GM19043 (cell line): Measurements from ENCODE around the gene TRIP10.
"Not testable (repeated sequence)": the region's sequence is repeated elsewhere in the genome, so short reads cannot be mapped to it uniquely, and the experiment has no call there.

ENCODE experiments used
- ATAC-seq: cut with Tn5 transposase; IDR thresholded peaks from one replicate; pipeline ENCODE4 v1.9.1; 2021; ENCODE audit warnings: low read depth; ENCODE audit not compliant: unreplicated experiment

TRIP10 gene, protein sequence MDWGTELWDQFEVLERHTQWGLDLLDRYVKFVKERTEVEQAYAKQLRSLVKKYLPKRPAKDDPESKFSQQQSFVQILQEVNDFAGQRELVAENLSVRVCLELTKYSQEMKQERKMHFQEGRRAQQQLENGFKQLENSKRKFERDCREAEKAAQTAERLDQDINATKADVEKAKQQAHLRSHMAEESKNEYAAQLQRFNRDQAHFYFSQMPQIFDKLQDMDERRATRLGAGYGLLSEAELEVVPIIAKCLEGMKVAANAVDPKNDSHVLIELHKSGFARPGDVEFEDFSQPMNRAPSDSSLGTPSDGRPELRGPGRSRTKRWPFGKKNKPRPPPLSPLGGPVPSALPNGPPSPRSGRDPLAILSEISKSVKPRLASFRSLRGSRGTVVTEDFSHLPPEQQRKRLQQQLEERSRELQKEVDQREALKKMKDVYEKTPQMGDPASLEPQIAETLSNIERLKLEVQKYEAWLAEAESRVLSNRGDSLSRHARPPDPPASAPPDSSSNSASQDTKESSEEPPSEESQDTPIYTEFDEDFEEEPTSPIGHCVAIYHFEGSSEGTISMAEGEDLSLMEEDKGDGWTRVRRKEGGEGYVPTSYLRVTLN

DNA sequence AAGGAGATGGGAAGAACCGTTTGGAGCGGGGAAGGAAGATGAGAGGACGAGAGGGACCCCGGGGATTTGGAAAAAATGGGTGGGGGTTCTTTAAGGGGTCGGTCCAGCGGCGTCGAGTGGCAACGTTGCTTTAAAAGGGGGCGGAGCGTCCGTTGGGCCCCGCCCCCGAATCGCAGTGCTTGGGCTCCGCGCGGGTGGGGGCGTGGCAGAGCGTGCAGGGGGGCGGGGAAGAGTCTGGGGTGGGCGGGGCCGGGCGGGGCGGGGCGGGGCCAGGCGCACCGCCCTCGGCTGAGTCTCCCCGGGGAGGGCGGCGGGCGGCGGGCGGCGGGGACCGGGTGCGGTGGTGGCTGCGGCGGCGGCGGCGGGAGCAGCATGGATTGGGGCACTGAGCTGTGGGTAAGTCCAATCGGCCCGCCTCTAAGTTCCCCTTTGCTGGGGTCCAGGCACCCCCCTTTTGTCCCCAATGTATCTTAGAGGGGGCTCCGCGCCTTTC is at the start of gene TRIP10:
TRIP10 (plus strand) TSS at position 291 of the 493 bp plus-strand sequence; CDS start at position 373, 82 bp downstream.
- no peak for ATAC-seq

DNA sequence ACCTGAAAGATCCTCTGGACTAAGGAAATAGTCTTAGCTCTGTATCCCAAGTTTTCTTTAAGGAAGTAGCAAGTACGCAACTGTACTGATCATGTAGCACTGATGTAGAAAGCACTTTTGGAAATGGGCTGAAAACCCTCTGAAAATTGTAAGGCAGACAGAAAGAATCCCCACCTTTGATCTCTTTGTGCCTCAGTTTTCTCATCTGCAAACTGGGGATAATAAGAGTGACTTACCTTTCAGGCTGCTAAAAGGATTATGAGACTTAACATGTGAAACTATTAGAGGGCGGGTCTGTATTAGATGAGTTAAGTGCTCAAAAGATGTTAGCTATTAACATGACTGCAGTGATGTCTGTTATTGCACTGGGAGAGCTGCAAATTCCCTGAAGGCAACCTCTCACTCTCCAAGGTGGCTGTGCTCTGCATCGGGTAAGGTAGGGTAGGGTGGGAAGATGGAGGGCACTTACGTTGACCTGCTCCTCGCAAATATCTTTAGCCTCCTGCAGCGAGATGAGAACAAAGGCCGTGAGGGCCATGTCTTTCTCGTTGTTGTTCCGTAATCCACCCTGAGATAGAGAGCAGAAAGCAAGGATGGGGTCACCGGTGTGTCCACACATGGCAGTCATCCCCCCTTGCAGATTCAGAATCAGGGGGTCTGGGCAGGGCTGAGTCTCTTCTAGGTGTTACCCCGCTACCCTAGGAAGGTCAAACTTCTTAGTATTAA is 49.2 kb upstream of the TRIP10 start:
- ATAC-seq, result no peak

DNA sequence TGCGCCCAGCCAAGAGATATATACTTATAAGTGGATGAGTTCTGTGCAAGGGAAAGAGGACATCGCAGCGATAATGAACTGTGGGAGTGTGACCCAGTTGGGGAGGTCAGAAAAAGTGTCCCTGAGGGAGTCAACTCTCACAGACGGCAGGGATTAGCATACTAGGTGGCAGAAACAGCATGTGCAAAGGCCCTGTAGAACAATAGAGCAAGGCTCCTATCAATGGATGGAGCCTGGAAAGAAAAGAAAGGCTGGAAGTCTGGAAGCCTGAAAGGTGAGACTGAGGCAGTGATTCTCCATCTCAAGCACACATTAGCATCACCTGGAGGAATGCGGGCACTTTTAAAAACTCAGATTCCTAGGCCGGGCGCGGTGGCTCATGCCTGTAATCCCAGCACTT is 48.1 kb upstream of the TRIP10 start:
- no peak for ATAC-seq

DNA sequence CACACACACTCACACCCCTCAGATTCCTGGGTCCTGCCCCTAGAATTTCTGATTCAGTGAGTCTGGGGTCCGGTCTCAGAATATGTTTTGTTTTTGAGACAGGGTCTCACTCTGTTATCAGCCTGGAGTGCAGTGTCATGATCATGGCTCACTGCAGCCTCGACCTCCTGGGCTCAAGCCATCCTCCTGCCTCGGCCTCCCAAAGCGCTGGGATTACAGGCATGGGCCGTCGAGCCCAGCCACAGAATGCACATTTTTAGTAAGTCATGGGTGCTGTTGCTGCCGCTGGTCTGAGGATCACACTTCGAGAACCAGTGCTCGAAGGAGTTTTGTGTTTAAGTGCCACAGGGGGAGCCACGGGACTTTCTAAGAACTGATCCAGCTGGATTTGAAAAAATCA is 47.5 kb upstream of the TRIP10 start:
- no peak for ATAC-seq

DNA sequence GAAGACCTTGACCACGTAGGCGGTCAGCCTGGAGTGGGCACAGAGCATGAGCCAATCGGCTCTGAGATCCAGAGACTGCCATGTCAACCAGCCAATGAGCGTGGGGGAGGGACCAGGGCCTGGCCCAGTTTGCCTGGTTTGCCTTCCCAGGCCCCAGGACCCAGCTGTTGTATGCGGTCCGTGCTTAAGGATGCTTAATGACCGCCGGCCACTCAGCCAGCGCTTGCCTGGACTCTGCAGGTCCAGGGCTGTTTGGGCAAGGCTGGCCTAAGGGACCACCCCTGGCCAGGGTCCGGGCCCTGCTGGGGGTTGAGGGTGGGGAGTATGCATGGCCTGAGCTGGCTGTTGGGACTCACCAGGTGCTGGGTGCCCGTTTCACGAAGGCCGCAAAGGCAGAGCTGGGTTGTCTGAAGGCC is 46.4 kb upstream of the TRIP10 start:
- ATAC-seq, result no peak

DNA sequence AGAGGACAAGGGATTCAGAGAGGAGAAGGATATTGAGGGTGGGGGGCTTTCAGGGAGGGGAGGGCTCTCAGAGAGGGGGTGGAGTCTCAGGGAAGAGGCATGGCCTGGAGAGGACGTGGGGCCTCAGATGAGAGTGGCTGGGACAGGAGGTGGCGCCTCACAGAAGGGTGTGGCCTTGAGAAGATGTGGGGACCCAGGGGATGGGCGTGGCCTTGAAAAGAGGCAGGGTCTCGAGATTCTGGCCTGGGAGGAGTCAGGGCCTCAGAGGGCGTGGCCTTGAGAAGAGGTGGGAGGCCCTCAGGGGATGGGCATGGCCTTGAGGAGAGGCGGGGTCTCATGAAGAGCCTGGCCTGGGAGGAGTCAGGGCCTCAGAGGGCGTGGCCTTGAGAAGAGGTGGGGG is 45.8 kb upstream of the TRIP10 start:
- no peak for ATAC-seq

DNA sequence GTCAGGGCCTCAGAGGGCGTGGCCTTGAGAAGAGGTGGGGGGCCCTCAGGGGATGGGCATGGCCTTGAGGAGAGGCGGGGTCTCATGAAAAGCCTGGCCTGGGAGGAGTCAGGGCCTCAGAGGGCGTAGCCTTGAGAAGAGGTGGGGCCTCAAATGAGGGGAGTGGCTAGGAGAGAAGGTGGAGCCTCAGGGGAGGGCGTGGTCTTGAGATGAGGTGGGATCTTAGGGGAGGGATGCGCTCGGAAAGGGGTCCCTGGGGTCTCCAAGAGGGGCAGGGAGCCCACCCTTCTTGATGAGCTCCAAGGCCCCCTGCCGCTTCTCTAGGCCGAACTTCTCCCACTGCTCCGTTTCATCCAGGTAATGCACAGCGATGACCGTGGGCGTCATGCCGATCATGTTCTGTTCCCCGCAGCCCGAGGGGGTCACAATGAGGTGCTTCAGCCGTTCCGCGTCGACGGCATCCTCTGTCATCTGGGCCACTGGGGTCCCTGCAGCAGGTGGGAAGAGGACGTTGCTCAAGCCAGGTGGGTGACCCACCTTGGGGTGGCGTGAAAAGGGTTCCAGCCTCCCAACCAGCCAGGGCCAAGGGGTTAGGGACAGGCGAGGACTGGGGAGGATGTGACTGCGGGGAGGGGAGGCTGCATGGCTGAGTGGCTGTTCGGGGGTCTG is 45.2 kb upstream of the TRIP10 start:
- no peak for ATAC-seq

DNA sequence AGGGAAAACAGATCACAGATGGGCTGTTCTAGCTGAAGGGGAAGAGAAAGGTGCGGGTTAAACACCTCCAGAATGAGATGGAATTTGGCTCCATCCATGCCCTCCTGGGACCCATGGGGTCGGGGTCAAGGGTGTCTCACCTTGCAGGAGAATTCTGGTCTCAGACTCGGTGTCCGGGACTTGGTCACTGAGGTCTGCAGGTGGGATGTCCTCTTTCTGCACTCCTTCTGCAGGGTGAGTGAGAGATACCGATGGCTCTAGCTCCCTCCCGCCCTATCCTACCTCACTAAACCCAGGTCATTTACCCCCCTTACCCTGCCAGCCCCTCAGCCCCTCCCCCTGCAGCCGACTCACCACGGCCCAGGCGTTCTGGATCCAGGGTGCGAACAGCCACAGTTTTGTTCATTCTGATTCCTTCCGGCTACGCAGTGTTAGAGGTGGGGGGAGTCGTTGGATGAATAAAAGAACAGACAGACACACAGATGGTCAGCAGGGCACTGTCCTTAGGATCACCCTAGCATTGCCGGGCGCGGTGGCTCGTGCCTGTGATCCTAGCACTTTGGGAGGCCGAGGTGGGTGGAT is 43.1 kb upstream of the TRIP10 start:
- no peak for ATAC-seq

DNA sequence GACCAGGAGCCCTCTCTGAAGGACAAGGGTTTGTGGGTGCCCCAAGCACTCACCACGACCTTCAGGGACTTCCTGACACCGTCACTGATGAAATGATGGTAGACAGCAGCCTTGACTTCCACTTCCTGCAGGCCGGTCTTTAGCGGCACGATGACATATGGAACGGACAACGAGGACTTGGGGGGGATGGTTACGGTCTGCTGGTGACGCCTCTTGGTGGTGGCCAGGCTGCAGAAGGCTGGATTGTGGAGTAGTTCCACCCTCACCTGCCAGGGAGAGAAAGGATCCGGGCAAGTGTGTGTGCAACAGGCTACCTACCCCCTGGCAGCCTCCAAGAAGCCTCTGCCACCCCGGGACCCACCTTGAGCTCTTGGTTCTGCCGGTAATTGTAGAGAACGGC is 42.2 kb upstream of the TRIP10 start:
- ATAC-seq, result no peak

DNA sequence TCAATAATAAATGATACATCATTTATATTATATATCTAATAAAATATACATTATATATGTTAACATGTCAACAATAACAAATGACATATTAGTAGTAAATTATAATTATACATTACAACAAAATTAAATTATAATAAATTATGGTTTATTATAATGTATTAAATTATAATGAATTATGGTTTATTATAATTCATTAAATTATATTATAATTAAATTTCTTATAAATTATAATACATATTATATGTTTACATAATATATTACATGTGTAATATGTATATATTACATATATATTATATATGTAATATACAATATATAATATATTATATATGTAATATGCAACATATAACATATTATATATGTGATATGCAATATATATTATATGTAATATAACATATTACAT is 39.5 kb upstream of the TRIP10 start:
- ATAC-seq, result no peak

DNA sequence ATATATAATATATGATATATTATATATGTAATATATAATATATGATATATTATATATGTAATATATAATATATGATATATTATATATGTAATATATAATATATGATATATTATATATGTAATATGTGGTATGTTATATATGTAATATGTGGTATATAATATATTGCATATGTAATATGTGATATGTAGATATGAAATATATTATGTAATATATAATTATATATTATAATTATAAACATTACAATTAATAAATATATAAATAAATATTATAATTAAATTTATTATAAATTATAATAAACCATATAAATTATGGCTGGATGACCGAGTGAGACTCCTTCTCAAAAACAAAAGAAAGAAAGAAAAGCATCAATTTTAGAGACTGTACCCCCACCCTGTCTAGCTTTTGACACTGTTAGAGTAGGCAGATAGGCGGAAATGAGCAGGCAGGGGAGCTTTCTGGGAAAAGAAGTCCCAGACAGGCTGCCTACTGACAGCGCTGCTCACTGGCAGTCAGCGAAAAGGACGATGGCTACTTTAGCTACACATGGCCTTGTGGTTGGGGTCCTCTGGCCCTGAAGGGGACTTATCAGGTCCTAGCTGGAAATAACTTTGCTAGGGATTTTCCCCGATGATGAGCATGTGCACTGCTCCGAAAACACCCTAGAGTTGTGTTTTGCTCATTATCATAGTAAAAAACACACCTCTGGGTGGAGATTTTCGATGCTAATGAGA is 38.7 kb upstream of the TRIP10 start:
- ATAC-seq, result no peak

DNA sequence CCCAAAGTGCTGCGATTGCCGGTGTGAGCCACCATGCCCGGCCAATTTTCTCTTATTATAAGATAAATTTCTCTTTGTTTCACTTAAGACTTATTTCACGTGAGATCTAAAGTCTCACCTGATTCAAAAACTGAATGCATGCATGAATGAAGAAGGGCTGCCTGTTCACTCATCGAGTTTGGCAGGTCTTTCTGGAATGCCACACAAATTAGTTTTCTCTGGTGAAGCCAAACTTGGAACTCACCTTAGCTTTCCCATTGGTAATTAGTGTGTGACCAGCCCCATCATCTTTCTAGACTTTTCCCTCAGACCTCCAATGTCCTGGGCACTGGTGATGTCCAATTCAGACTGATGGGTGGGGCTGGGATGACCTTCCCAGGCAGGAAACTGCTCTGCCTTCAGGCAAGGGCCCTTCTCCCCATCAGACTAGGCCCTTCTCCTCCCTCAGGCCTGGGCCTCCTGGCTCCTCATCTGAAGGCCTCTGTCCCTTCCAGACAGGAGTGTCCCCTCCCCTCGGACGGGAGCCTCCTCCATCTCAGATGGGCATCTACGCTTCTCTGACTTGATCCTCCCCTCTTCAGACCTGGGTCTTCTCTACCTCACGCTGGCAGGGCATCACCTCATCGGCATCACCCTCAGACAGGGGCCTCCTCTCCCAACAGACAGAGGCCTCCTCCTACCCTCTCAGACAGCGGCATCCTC is 33.4 kb upstream of the TRIP10 start:
- no peak for ATAC-seq

DNA sequence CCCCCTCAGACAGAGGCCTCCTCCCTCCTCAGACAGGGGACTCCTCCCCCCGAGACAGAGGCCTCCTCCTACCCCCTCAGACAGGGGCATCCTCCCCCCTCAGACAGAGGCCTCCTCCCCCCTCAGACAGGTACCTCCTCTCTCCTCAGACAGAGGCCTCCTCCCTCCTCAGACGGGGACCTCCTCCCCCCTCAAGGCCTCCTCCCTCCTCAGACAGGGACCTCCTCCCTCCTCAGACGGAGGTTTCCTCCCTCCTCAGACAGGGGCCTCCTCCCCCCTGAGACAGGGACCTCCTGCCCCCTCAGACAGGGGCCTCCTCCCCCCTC is 32.9 kb upstream of the TRIP10 start:
- no peak for ATAC-seq

DNA sequence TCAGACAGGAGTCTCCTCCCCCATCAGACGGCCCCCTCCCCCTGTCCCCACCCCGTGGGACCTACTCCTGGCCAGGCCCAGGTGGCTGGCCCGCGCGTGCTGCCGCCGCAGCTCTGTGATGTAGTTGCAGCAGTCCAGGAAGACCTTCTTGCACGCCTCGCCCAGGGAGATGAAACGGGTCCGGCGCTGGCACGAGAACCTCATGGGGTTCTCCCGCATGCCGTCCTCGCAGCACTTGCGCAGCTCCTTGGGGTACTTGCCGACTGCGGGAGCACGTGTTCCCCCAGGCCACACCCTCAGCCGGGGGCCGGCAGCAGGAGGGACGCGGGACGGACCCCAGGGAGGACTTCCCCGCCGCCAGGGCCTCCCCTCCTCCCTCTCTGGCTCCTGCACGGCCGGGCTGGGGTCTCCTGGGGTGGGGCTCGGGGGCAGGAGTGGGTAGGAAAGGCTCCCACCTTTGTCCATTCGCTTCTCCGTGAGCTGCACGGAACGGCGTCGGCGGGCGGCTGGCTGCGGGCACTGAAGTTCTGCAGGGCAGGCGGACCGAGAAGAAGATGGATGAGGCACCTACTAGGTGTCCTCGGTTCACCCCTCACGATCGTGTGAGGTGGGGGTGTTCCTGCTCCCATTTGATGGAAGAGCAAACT is 32.3 kb upstream of the TRIP10 start:
- no peak for ATAC-seq

DNA sequence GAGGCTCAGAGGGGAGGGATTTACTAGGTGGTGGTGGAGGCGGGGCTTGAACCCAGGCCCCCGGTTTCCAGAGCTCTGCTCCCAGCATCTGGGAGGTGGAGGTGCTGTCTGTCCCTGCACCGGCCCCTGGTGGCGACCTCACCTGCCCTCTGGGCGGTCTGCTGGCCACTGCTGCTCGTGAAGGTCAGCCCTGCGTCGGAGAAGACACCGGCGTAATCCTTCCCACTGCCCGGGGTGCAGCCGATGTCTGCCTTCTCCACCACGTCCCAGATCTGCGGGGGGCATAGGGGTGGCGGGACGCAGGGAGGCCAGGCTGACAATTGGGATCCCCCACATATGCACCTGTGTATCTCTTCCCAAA is 31.8 kb upstream of the TRIP10 start:
- ATAC-seq, result no peak

DNA sequence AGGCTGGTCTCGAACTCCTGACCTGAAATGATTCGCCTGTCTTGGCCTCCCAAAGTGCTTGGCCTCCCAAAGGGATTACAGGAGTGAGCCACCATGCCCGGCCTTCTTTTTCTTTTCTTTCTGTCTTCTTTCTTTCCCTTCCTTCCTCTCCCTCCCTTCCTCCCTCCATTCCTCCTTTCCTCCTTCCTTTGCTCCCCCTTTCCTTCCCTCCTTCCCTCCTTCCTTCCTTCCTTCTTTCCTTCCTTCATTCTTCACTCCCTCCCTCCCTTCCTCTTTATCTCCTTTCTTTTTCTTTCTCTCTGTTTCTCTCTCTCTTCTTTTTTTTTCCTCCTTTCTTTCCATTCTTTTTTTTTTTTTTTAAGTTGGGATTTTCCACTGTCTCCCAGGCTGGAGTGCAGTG is 31.1 kb upstream of the TRIP10 start:
- no peak for ATAC-seq

DNA sequence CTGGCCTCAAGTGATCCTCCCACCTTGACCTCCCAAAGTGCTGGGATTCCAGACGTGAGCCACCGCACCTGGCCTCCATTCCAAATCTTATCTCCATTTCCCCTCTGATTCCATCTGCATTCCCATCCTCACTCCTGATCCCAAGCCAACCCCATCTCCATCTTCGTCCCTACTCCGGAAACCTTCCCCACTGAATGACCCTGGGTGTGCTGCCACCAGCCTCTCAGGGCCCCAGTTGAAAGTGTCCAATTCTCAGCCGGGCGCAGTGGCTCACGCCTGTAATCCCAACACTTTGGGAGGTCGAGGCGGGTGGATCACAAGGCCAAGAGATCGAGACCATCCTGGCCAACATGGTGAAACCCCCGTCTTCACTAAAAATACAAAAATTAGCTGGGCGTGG is 30.6 kb upstream of the TRIP10 start:
- not testable (repeated sequence) for ATAC-seq

DNA sequence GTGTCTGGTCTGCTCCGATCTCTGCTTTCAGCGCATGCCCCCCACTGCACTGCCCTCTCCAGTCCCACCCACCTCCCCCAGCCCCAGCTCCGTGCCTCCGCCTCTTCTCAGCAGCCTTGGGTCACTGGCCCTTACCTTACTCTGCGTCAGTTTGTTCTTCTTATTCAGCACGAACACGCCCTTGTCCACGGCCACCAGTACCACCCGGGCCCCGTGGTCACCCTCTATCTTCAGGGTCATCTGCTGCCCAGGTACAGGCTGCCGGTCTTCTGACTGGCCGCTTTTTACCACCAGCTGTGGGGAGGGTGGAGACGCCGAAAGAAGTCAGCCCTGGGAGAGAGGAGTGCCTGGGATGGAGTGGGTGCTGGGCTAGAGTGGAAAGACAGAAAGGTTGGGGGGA is 29.9 kb upstream of the TRIP10 start:
- ATAC-seq, result no peak
